Choroid plexus epithelial cell (primary cell): ENCODE results near the gene ZC3H10.
"Not testable (repeated sequence)": the region's sequence is repeated elsewhere in the genome, so short reads cannot be mapped to it uniquely, and the experiment has no call there.

Experiments
- DNase-seq: peaks from one replicate; pipeline ENCODE4 v3.0.0-alpha.2; 2010; ENCODE audit warnings: low read depth
- H3K4me3 ChIP-seq: 2 replicates; pipeline ENCODE4 v1.5.1; 2011; ENCODE audit warnings: low read depth, mild to moderate bottlenecking, control low read depth, low read length, moderate library complexity
- TF ChIP-seq, protein P1 (sequence below): conservative IDR thresholded peaks from 2 replicates; pipeline ENCODE4 v1.5.1; 2011; ENCODE audit warnings: low read depth, mild to moderate bottlenecking, control low read depth, inconsistent platforms, low read length, moderate library complexity

Gene ZC3H10

DNA sequence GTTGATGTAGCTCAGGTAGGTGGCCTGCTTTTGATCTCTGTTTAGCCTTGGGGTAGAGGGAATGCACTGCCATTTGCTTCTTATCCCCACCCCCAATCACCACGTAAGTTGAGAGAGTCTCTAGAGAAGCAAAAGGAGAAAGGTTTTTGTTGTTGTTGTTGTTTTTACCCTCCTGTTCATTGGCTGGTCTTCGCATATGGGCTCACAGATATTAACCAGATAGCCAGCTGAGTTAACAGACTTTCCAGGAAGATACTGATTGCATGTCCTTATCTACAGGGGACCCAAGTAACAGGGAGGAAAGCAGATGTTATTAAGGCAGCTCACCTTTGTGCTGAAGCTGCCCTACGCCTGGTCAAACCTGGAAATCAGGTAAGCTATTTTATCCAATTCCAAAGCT, 10.8 kb upstream of the ZC3H10 start:
- TF ChIP-seq, protein P1, sequence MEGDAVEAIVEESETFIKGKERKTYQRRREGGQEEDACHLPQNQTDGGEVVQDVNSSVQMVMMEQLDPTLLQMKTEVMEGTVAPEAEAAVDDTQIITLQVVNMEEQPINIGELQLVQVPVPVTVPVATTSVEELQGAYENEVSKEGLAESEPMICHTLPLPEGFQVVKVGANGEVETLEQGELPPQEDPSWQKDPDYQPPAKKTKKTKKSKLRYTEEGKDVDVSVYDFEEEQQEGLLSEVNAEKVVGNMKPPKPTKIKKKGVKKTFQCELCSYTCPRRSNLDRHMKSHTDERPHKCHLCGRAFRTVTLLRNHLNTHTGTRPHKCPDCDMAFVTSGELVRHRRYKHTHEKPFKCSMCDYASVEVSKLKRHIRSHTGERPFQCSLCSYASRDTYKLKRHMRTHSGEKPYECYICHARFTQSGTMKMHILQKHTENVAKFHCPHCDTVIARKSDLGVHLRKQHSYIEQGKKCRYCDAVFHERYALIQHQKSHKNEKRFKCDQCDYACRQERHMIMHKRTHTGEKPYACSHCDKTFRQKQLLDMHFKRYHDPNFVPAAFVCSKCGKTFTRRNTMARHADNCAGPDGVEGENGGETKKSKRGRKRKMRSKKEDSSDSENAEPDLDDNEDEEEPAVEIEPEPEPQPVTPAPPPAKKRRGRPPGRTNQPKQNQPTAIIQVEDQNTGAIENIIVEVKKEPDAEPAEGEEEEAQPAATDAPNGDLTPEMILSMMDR = no peak
- no peak for DNase-seq
- H3K4me3 ChIP-seq = no peak overlapping the region

DNA sequence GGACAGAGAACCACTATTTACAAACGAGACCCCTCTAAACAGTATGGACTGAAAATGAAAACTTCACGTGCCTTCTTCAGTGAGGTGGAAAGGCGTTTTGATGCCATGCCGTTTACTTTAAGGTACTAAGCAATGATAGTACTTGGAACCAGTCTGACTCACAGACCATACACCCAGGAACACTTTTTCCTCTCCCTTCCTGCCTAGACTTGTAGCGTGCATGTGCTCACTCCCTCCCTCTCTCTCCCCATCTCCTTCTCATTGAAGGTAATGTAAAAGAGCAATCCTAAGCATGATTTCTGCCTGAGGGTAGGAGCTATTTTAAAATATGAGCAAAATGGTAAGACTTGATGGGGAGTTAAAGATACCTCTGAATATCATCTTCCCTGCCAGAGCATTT, 7.5 kb upstream of the ZC3H10 start:
- TF ChIP-seq, protein P1 = no peak
- H3K4me3 ChIP-seq = no peak overlapping the region
- no peak for DNase-seq

DNA sequence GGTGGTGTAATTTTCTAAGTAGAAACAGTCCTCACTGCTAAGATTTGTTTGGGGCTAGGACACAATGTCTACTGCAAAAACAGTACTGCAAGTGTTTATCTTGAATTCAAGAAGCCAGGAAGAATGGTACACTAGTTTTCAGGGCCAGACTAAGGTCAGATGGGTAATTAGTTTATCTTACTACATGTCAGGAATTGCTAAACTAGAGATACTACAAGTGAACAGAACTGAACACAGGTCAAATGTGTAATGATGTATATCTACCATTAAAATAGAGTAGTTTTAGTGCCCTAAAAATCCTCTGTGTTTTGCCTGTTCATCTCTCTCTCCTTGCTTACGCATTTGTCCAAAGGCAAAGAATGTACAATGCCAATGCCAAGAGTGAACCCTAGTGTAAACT, 4.0 kb upstream of the ZC3H10 start:
- DNase-seq = no peak
- no peak overlapping the region for H3K4me3 ChIP-seq
- TF ChIP-seq, protein P1 = no peak

DNA sequence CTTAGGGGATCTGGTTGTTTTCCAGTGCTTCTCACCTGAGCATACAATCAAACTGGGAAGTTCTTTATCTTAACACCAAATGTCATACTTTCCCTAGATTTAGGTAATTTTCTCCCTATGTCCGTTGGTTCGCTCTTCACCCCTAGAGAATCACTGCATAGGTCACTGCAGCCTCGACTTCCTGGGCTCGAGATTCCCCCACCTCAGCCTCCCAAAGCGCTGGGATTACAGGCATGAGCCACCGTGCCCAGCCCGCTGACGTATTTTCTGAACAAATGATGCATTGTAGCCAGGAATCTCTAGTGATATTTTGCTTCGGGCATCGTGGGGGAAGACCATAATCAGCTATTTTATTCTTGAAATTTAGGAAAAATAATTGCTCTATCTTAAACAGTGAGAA, 2.7 kb upstream of the ZC3H10 start:
- peak overlapping the region; percentile 68 for H3K4me3 ChIP-seq
- peak; percentile 33 for DNase-seq
- TF ChIP-seq, protein P1 = no peak

DNA sequence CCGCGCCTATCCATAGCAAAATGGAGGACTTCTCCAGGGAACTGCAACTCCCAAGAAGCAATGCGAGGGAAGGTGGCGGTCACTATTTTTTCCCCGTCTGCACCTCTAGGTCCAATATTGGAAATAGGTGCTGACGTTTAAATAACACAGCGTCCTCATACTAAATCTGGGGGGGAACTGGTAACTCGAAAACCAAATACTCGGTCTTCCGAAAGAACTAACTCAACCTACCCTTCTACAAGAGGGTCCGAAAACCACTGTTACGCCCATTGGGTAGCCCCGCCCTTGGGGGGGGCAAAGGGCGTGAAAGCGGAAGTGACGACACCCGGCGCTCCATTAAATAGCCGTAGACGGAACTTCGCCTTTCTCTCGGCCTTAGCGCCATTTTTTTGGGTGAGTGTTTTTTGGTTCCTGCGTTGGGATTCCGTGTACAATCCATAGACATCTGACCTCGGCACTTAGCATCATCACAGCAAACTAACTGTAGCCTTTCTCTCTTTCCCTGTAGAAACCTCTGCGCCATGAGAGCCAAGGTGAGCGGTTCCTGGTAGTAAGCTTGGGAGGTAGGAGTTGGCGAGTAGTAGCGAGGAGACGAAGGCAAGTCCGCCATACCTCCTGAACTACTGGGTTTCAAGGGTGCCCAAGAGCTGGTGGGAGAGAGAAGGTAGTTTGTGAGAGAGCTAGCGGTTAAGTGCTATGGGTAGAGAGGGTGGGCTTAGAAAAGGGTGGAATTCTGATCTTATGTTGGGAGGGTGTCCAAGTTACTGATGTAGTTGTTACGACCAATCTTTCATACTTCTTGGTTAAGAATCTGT, 1.6 kb upstream of the ZC3H10 start, which contains the start of gene RPL41:
Gene RPL41 (plus strand): TSS at position 367 of the 815 bp plus-strand sequence.
- peak within 1 kb of the TSS; percentile 68 for H3K4me3 ChIP-seq
- TF ChIP-seq, protein P1 = no peak
- DNase-seq = peak; percentile 95

DNA sequence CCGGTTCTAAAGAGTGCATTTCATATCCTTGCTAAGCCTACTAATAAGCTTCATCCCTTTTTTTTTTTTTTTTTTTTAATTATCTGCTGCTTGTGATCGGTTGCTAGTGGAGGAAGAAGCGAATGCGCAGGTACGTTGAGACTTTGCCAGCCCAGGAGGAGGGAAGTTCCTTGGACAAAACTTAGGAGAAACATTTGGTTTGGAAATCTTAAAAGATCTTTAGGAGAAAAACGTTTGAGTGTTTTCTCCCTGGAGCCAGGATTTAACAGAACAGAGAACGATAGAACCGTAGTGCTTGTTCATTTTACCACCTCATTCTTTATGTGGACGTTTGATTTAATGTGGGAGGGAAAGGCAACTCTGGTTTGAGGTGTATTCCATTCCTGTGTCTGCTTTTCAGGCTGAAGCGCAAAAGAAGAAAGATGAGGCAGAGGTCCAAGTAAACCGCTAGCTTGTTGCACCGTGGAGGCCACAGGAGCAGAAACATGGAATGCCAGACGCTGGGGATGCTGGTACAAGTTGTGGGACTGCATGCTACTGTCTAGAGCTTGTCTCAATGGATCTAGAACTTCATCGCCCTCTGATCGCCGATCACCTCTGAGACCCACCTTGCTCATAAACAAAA, 872 bp upstream of the ZC3H10 start:
- not testable (repeated sequence) for DNase-seq
- H3K4me3 ChIP-seq = peak overlapping the region; percentile 68

DNA sequence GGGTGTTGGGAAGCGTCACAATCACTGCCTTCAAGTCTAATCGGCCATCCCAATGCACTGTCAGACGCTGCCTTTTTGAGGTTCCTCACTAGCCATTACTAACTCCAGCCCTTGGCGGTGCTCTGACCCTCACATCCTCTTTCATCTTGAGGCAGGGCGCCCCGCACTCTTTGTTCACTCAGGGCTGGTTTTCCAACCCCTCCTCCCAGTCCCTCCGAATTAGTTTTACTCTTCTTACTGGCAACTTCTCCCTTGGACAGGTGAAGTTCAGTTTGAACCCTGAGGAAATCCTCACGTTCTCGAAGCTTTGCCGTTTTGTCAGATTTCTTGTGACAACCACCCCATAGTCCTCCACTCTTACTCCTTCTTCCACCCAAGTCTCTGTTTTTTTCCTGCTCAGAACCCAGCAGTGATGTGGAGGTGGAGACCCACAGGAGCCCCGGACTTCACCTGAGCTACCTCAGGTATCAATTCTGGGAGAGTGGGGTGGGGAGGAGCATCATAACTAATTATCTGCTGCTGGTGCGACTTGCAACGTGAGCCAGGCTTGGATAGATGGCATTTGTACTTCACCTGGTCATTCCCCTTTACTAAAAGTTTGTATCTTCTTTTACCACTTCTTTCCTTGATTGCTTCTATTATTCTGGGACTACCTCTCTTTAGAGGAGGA, 757 bp downstream of the ZC3H10 start:
- DNase-seq = no peak
- peak overlapping the region; percentile 80 for H3K4me3 ChIP-seq
- TF ChIP-seq, protein P1 = no peak
